SK-N-SH (cell line): ENCODE data around the gene COL4A2. TPM values are rescaled to one million over a fixed set of nuclear protein-coding genes. Genes with fewer than 3 reads are reported as not detected.

Source experiments
- CTCF ChIA-PET: fragments of 300-600, 350-600 bp; formaldehyde crosslinking; extraction: SDS; loops from one replicate; lab custom pipeline; 2021; lab: Yijun Ruan, JAX
- POLR2A ChIA-PET: fragments of 350-600 bp; sonication (Branson Sonifier 250); formaldehyde crosslinking; extraction: SDS; loops from one replicate; lab custom pipeline; 2020; ENCODE audit warnings: antibody characterized with exemption, inconsistent platforms; lab: Yijun Ruan, JAX
- DNase-seq: peaks from one replicate; pipeline ENCODE4 v3.0.0; 2012
- H2AFZ ChIP-seq: fragments of 200-600 bp; sonication (generic); 2 replicates; pipeline ENCODE4 v1.8.1; 2016; ENCODE audit warnings: antibody characterized with exemption, mild to moderate bottlenecking, low read depth
- H3F3A ChIP-seq: fragments of 200-600 bp; sonication (generic); replicated peaks from 2 replicates; pipeline ENCODE3; 2016; ENCODE audit warnings: antibody characterized with exemption, mild to moderate bottlenecking; ENCODE audit not compliant: insufficient read depth
- H3K27ac ChIP-seq, 2 experiments: fragments of 200-500 bp in 1 of 2; fragments of 200-600 bp in 1 of 2; sonication (Bioruptor generic) in 1 of 2; sonication (generic), shearing (Covaris generic) in 1 of 2; 2 replicates each; pipeline versions ENCODE4 v1.5.1 to v1.6.1; 2014 to 2016; ENCODE audit warnings: low read depth in 2 of 2, inconsistent platforms in 1 of 2, low read length in 1 of 2, mild to moderate bottlenecking in 1 of 2, mixed read lengths in 1 of 2
- H3K27me3 ChIP-seq: fragments of 200-600 bp; sonication (generic), shearing (Covaris generic); 2 replicates; pipeline ENCODE4 v1.6.1; 2016; ENCODE audit warnings: mixed run types; ENCODE audit not compliant: insufficient read depth
- H3K36me3 ChIP-seq, 2 experiments: fragments of 200-500 bp in 1 of 2; fragments of 200-600 bp in 1 of 2; sonication (Bioruptor generic) in 1 of 2; sonication (generic) in 1 of 2; replicated peaks in 1 of 2; 2 replicates each; pipeline versions ENCODE3 to v1.5.1; 2014 to 2016; ENCODE audit warnings: low read length in 1 of 2, mild to moderate bottlenecking in 1 of 2; ENCODE audit not compliant: insufficient read depth in 2 of 2, control insufficient read depth in 1 of 2
- H3K4me1 ChIP-seq, 2 experiments: fragments of 200-500 bp in 1 of 2; fragments of 200-600 bp in 1 of 2; sonication (Bioruptor generic) in 1 of 2; sonication (generic), shearing (Covaris generic) in 1 of 2; 2 replicates each; pipeline versions ENCODE4 v1.5.1 to v1.6.1; 2014 to 2016; ENCODE audit warnings: low read depth in 1 of 2, low read length in 1 of 2, mixed run types in 1 of 2; ENCODE audit not compliant: insufficient read depth in 2 of 2, control insufficient read depth in 1 of 2
- H3K4me2 ChIP-seq: fragments of 200-600 bp; sonication (generic), shearing (Covaris generic); 2 replicates; pipeline ENCODE4 v1.6.1; 2017; ENCODE audit warnings: mixed run types
- H3K4me3 ChIP-seq, 2 experiments: fragments of 200-500 bp in 1 of 2; fragments of 200-600 bp in 1 of 2; sonication (Bioruptor generic) in 1 of 2; sonication (generic), shearing (Covaris generic) in 1 of 2; 2 replicates each; pipeline versions ENCODE4 v1.5.1 to v1.8.1; 2014 to 2016; ENCODE audit warnings: low read depth in 2 of 2, inconsistent platforms in 1 of 2, low read length in 1 of 2, mild to moderate bottlenecking in 1 of 2, mixed read lengths in 1 of 2, moderate library complexity in 1 of 2
- H3K79me2 ChIP-seq: fragments of 200-600 bp; sonication (generic); 2 replicates; pipeline ENCODE4 v1.8.1; 2017; ENCODE audit warnings: mild to moderate bottlenecking; ENCODE audit not compliant: insufficient read depth
- H3K9ac ChIP-seq: fragments of 200-600 bp; sonication (generic); 2 replicates; pipeline ENCODE4 v1.6.1; 2017; ENCODE audit warnings: mixed run types
- H3K9me2 ChIP-seq: fragments of 200-600 bp; sonication (generic); 2 replicates; pipeline ENCODE4 v1.6.1; 2017; ENCODE audit warnings: mixed run types
- H3K9me3 ChIP-seq: fragments of 200-600 bp; sonication (generic); 2 replicates; pipeline ENCODE4 v1.6.1; 2017; ENCODE audit warnings: mixed run types, mild to moderate bottlenecking, moderate library complexity
- H4K20me1 ChIP-seq: fragments of 200-600 bp; sonication (generic); 2 replicates; pipeline ENCODE4 v1.6.1; 2017; ENCODE audit warnings: mild to moderate bottlenecking, mixed run types; ENCODE audit not compliant: insufficient read depth
- EZH2phosphoT487 ChIP-seq: fragments of 200-600 bp; sonication (generic); IDR thresholded peaks from 2 replicates; pipeline ENCODE4 v1.6.1; 2017; ENCODE audit warnings: low read depth, mixed run types, mild to moderate bottlenecking, antibody characterized with exemption, moderate library complexity, borderline replicate concordance
- FOXM1 ChIP-seq: IDR thresholded peaks from 2 replicates; pipeline ENCODE4 v1.4.0; 2012; ENCODE audit warnings: low read depth, mild to moderate bottlenecking
- GABPA ChIP-seq: IDR thresholded peaks from 2 replicates; pipeline ENCODE4 v1.4.0; 2012; ENCODE audit warnings: low read depth, mild to moderate bottlenecking
- GATA2 ChIP-seq: sonication (generic); formaldehyde crosslinking; IDR thresholded peaks from 2 replicates; pipeline ENCODE4 v1.5.0; 2020; ENCODE audit warnings: mild to moderate bottlenecking, missing genetic modification reagents
- MAX ChIP-seq: IDR thresholded peaks from 2 replicates; pipeline ENCODE4 v1.4.0; 2012; ENCODE audit warnings: low read depth
- MXI1 ChIP-seq: IDR thresholded peaks from 2 replicates; pipeline ENCODE4 v1.6.1; 2012; ENCODE audit warnings: mild to moderate bottlenecking, low read depth, low read length, improper control_type of control experiment
- NFIC ChIP-seq: IDR thresholded peaks from 2 replicates; pipeline ENCODE4 v1.4.0; 2012; ENCODE audit warnings: borderline replicate concordance
- NRF1 ChIP-seq: IDR thresholded peaks from 2 replicates; pipeline ENCODE4 v1.6.1; 2012; ENCODE audit warnings: low read depth, mild to moderate bottlenecking, low read length
- POLR2AphosphoS5 ChIP-seq: IDR thresholded peaks from 2 replicates; pipeline ENCODE4 v1.6.1; 2012; ENCODE audit warnings: low read depth, low read length
- RAD21 ChIP-seq: IDR thresholded peaks from 2 replicates; pipeline ENCODE4 v1.6.1; 2012; ENCODE audit warnings: mild to moderate bottlenecking, low read length
- SIN3A ChIP-seq: IDR thresholded peaks from 2 replicates; pipeline ENCODE4 v1.6.1; 2012; ENCODE audit warnings: low read depth, mild to moderate bottlenecking, low read length, moderate library complexity, borderline replicate concordance
- SMC3 ChIP-seq: IDR thresholded peaks from 2 replicates; pipeline ENCODE4 v1.6.1; 2012; ENCODE audit warnings: low read depth, low read length, improper control_type of control experiment
- TEAD4 ChIP-seq: IDR thresholded peaks from 2 replicates; pipeline ENCODE4 v1.4.0; 2012; ENCODE audit warnings: mild to moderate bottlenecking, borderline replicate concordance; ENCODE audit not compliant: insufficient read depth
- YY1 ChIP-seq: IDR thresholded peaks from 2 replicates; pipeline ENCODE4 v1.4.0; 2012; ENCODE audit warnings: low read depth, mild to moderate bottlenecking
- WGBS: methylation state at CpG from one replicate; pipeline ENCODE4 v1.1.6; 2017; ENCODE audit warnings: low lambda C conversion rate; 5-methylcytosine and 5-hydroxymethylcytosine counted together
- polyA plus RNA-seq, 3 experiments: library from polyadenylated mRNA; depleted of rRNA; stranded (reverse); fragments of >200 nt; gene quantifications; 2 replicates each; pipeline ENCODE4 v1.2.3, GENCODE V29; 2012
- TF ChIP-seq, protein P1 (sequence below): IDR thresholded peaks from 2 replicates; pipeline ENCODE4; 2012
- TF ChIP-seq, protein P2 (sequence below): IDR thresholded peaks from 2 replicates; pipeline ENCODE4 v1.6.1; 2012; ENCODE audit warnings: mild to moderate bottlenecking, low read depth, low read length, moderate library complexity
- TF ChIP-seq, protein P3 (sequence below): fragments of 150-350 bp; IDR thresholded peaks from 2 replicates; pipeline ENCODE4 v1.6.1; 2017; ENCODE audit warnings: antibody characterized with exemption, low read length, low read depth, borderline replicate concordance
- TF ChIP-seq, protein P4 (sequence below): IDR thresholded peaks from 2 replicates; pipeline ENCODE4 v1.4.0; 2012; ENCODE audit warnings: low read depth, borderline replicate concordance

Gene COL4A2
- polyA plus RNA-seq, 1 of the 3 experiments (the other 2 are of a cell fraction), result 137 TPM

DNA sequence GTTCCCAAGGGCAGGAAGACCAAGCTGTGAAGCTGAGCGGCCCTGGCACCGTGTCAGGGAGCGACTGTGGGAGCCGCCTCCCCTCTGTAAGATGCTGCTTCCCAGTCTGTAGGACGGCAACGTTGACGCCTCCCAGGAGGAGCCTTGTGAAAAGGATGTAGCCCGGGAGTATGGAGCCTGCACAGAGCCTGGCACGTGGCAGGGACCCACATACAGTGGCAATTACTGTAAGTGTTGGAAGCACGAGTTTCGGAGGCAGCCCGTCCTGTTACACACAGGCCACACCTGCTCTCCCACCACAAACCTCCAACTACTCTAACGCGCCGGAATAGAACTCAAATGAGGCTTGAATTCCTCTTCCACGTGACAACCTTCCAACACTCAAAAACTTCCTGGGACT lies 247.9 kb downstream of the COL4A2 start:
- 70% methylated on average over 12 of the region's 16 CpGs for WGBS
- no peak for DNase-seq
- H3F3A ChIP-seq, result no peaks in the 10 kb centered on the region
- CTCF ChIA-PET, result interaction anchor here (1.1 kb wide), 1 partner anchor 30 kb away, joined by 3 read pairs; no protein-coding TSS in a partner anchor
- H2AFZ ChIP-seq, result no peak overlapping the region
- no peaks in the 10 kb centered on the region for H4K20me1 ChIP-seq
- H3K27ac ChIP-seq, result no peak overlapping the region
- H3K9me3 ChIP-seq, result no peaks in the 10 kb centered on the region
- H3K4me2 ChIP-seq, result no peak overlapping the region
- TF ChIP-seq RAD21 (no peak), MAX (no peak), SIN3A (no peak), SMC3 (no peak), MXI1 (no peak), FOXM1 (no peak), POLR2AphosphoS5 (no peak), EZH2phosphoT487 (no peak), GATA2 (CRISPR knock-in tag) (no peak)
- TF ChIP-seq, protein P1, sequence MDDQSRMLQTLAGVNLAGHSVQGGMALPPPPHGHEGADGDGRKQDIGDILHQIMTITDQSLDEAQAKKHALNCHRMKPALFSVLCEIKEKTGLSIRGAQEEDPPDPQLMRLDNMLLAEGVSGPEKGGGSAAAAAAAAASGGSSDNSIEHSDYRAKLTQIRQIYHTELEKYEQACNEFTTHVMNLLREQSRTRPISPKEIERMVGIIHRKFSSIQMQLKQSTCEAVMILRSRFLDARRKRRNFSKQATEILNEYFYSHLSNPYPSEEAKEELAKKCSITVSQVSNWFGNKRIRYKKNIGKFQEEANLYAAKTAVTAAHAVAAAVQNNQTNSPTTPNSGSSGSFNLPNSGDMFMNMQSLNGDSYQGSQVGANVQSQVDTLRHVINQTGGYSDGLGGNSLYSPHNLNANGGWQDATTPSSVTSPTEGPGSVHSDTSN, result no peak
- TF ChIP-seq, protein P2, sequence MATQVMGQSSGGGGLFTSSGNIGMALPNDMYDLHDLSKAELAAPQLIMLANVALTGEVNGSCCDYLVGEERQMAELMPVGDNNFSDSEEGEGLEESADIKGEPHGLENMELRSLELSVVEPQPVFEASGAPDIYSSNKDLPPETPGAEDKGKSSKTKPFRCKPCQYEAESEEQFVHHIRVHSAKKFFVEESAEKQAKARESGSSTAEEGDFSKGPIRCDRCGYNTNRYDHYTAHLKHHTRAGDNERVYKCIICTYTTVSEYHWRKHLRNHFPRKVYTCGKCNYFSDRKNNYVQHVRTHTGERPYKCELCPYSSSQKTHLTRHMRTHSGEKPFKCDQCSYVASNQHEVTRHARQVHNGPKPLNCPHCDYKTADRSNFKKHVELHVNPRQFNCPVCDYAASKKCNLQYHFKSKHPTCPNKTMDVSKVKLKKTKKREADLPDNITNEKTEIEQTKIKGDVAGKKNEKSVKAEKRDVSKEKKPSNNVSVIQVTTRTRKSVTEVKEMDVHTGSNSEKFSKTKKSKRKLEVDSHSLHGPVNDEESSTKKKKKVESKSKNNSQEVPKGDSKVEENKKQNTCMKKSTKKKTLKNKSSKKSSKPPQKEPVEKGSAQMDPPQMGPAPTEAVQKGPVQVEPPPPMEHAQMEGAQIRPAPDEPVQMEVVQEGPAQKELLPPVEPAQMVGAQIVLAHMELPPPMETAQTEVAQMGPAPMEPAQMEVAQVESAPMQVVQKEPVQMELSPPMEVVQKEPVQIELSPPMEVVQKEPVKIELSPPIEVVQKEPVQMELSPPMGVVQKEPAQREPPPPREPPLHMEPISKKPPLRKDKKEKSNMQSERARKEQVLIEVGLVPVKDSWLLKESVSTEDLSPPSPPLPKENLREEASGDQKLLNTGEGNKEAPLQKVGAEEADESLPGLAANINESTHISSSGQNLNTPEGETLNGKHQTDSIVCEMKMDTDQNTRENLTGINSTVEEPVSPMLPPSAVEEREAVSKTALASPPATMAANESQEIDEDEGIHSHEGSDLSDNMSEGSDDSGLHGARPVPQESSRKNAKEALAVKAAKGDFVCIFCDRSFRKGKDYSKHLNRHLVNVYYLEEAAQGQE, result no peak
- H3K9ac ChIP-seq, result no peak overlapping the region
- POLR2A ChIA-PET, result no interaction called here
- no peaks in the 10 kb centered on the region for H3K79me2 ChIP-seq
- peaks cover 0 to 4% of the 10 kb centered on the region in 2 experiments; a peak in 1 of 4 replicates for H3K4me1 ChIP-seq
- no peak overlapping the region for H3K4me3 ChIP-seq
- H3K36me3 ChIP-seq, result no peaks in the 10 kb centered on the region
- no peaks in the 10 kb centered on the region for H3K27me3 ChIP-seq
- no peaks in the 10 kb centered on the region for H3K9me2 ChIP-seq

- Histone ChIP-seq H3K4me2 (no peak overlapping the region), H3K9ac (no peak overlapping the region), H3K9me3 (no peaks in the 10 kb centered on the region), H3K9me2 (no peaks in the 10 kb centered on the region), H3K27ac (no peak overlapping the region), H3K4me1 (peaks cover 0 to 6% of the 10 kb centered on the region in 2 experiments; a peak in 1 of 4 replicates), H3K4me3 (no peak overlapping the region), H3K27me3 (no peaks in the 10 kb centered on the region), H2AFZ (no peak overlapping the region), H4K20me1 (no peaks in the 10 kb centered on the region), H3K36me3 (no peaks in the 10 kb centered on the region), H3K79me2 (no peaks in the 10 kb centered on the region), H3F3A (peaks cover 7% of the 10 kb centered on the region)
- ChIA-PET CTCF (no interaction called here), POLR2A (no interaction called here)
- 91% methylated on average over 16 of the region's 16 CpGs for WGBS
- DNase-seq, result no peak
- TF ChIP-seq SIN3A, result no peak
- no peak for TF ChIP-seq SMC3
- TF ChIP-seq NFIC, result no peak
- no peak for TF ChIP-seq EZH2phosphoT487
- TF ChIP-seq, protein P3, sequence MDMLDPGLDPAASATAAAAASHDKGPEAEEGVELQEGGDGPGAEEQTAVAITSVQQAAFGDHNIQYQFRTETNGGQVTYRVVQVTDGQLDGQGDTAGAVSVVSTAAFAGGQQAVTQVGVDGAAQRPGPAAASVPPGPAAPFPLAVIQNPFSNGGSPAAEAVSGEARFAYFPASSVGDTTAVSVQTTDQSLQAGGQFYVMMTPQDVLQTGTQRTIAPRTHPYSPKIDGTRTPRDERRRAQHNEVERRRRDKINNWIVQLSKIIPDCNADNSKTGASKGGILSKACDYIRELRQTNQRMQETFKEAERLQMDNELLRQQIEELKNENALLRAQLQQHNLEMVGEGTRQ, result no peak
- TF ChIP-seq NRF1, result no peak
- TF ChIP-seq TEAD4, result no peak
- no peak for TF ChIP-seq FOXM1
- TF ChIP-seq, protein P4, sequence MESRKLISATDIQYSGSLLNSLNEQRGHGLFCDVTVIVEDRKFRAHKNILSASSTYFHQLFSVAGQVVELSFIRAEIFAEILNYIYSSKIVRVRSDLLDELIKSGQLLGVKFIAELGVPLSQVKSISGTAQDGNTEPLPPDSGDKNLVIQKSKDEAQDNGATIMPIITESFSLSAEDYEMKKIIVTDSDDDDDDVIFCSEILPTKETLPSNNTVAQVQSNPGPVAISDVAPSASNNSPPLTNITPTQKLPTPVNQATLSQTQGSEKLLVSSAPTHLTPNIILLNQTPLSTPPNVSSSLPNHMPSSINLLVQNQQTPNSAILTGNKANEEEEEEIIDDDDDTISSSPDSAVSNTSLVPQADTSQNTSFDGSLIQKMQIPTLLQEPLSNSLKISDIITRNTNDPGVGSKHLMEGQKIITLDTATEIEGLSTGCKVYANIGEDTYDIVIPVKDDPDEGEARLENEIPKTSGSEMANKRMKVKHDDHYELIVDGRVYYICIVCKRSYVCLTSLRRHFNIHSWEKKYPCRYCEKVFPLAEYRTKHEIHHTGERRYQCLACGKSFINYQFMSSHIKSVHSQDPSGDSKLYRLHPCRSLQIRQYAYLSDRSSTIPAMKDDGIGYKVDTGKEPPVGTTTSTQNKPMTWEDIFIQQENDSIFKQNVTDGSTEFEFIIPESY, result no peak
- no peak for TF ChIP-seq GABPA
- TF ChIP-seq YY1, result no peak
These were observed 248.6 kb downstream of the COL4A2 start for GRCh38 chr13:110555601-110556223.
